H9 (cell line): Measurements from ENCODE around the gene SS18. TPM values are rescaled to one million over a fixed set of nuclear protein-coding genes. Genes with fewer than 3 reads are reported as not detected.

Source experiments
- DNase-seq: peaks from one replicate; pipeline ENCODE4 v3.0.0-alpha.2; 2017
- H2AFZ ChIP-seq: one replicate; pipeline ENCODE4 v1.6.1; 2013; ENCODE audit warnings: mild to moderate bottlenecking, low read length, control low read depth, moderate library complexity
- H2AK5ac ChIP-seq: 2 replicates; pipeline ENCODE4 v1.6.1; 2013; ENCODE audit warnings: low read length, control low read depth, mixed read lengths; ENCODE audit not compliant: insufficient read length
- H2BK120ac ChIP-seq: one replicate; pipeline ENCODE4 v1.6.1; 2013; ENCODE audit warnings: low read depth, mild to moderate bottlenecking, low read length, control low read depth, inconsistent platforms; ENCODE audit not compliant: poor library complexity, severe bottlenecking
- H2BK12ac ChIP-seq: 2 replicates; pipeline ENCODE4 v1.6.1; 2013; ENCODE audit warnings: low read length, control low read depth, mixed read lengths, low read depth; ENCODE audit not compliant: insufficient read length
- H2BK15ac ChIP-seq: 2 replicates; pipeline ENCODE4 v1.6.1; 2013; ENCODE audit warnings: low read depth, low read length, control low read depth
- H2BK20ac ChIP-seq: one replicate; pipeline ENCODE4 v1.6.1; 2013; ENCODE audit warnings: low read depth, mild to moderate bottlenecking, low read length, control low read depth, inconsistent platforms; ENCODE audit not compliant: poor library complexity, severe bottlenecking
- H2BK5ac ChIP-seq: 2 replicates; pipeline ENCODE4 v1.6.1; 2013; ENCODE audit warnings: low read length, control low read depth, mixed read lengths; ENCODE audit not compliant: insufficient read length
- H3K14ac ChIP-seq: 2 replicates; pipeline ENCODE4 v1.6.1; 2013; ENCODE audit warnings: low read length, control low read depth; ENCODE audit not compliant: insufficient read depth
- H3K18ac ChIP-seq: 2 replicates; pipeline ENCODE4 v1.6.1; 2013; ENCODE audit warnings: low read depth, mild to moderate bottlenecking, mixed read lengths, low read length, control low read depth; ENCODE audit not compliant: insufficient read length
- H3K23ac ChIP-seq: 2 replicates; pipeline ENCODE4 v1.6.1; 2013; ENCODE audit warnings: low read length, control low read depth, mixed read lengths, low read depth; ENCODE audit not compliant: insufficient read length
- H3K23me2 ChIP-seq: 2 replicates; pipeline ENCODE4 v1.6.1; 2013; ENCODE audit warnings: low read depth, mild to moderate bottlenecking, mixed read lengths, low read length, control low read depth; ENCODE audit not compliant: insufficient read length, poor library complexity, severe bottlenecking
- H3K27ac ChIP-seq: 2 replicates; pipeline ENCODE4 v1.5.1; 2013; ENCODE audit warnings: low read length, control low read depth, mixed read lengths, low read depth; ENCODE audit not compliant: insufficient read length
- H3K27me3 ChIP-seq: 2 replicates; pipeline ENCODE4 v1.6.1; 2013; ENCODE audit warnings: low read length, control low read depth, inconsistent platforms; ENCODE audit not compliant: insufficient read depth
- H3K4ac ChIP-seq: 2 replicates; pipeline ENCODE4 v1.6.1; 2013; ENCODE audit warnings: low read depth, mild to moderate bottlenecking, control low read depth, inconsistent platforms, low read length, moderate library complexity
- H3K4me1 ChIP-seq: 2 replicates; pipeline ENCODE4 v1.6.1; 2013; ENCODE audit warnings: low read length, control low read depth, inconsistent platforms; ENCODE audit not compliant: insufficient read depth
- H3K4me2 ChIP-seq: 2 replicates; pipeline ENCODE4 v1.6.1; 2013; ENCODE audit warnings: low read length, control low read depth, mixed read lengths; ENCODE audit not compliant: insufficient read length, insufficient read depth
- H3K56ac ChIP-seq: 2 replicates; pipeline ENCODE4 v1.6.1; 2013; ENCODE audit warnings: low read depth, mild to moderate bottlenecking, mixed read lengths, low read length, control low read depth; ENCODE audit not compliant: insufficient read length
- H3K79me1 ChIP-seq: 2 replicates; pipeline ENCODE4 v1.6.1; 2013; ENCODE audit warnings: low read depth, mild to moderate bottlenecking, moderate library complexity, low read length, control low read depth, inconsistent platforms; ENCODE audit not compliant: insufficient read depth, poor library complexity, severe bottlenecking
- H3K79me2 ChIP-seq: 2 replicates; pipeline ENCODE4 v1.6.1; 2013; ENCODE audit warnings: low read length, control low read depth, inconsistent platforms; ENCODE audit not compliant: insufficient read depth
- H3K9ac ChIP-seq: 2 replicates; pipeline ENCODE4 v1.6.1; 2013; ENCODE audit warnings: low read length, control low read depth, mixed read lengths; ENCODE audit not compliant: insufficient read length; ENCODE audit errors: extremely low read depth
- H3K9me3 ChIP-seq: one replicate; pipeline ENCODE4 v1.6.1; 2013; ENCODE audit warnings: low read depth, low read length, inconsistent platforms; ENCODE audit not compliant: control insufficient read depth
- H3T11ph ChIP-seq: one replicate; pipeline ENCODE4 v1.6.1; 2013; ENCODE audit warnings: mild to moderate bottlenecking, low read length, control low read depth, inconsistent platforms
- H4K20me1 ChIP-seq: one replicate; pipeline ENCODE4 v1.6.1; 2013; ENCODE audit not compliant: control insufficient read depth, insufficient read length, insufficient read depth
- H4K5ac ChIP-seq: 2 replicates; pipeline ENCODE4 v1.6.1; 2013; ENCODE audit warnings: low read depth, mild to moderate bottlenecking, mixed read lengths, low read length, control low read depth; ENCODE audit not compliant: insufficient read length
- H4K8ac ChIP-seq: replicated peaks from 2 replicates; pipeline ENCODE4 v1.6.1; 2013; ENCODE audit warnings: low read length, control low read depth, mixed read lengths, low read depth; ENCODE audit not compliant: insufficient read length
- H4K91ac ChIP-seq: 2 replicates; pipeline ENCODE4 v1.6.1; 2013; ENCODE audit warnings: low read depth, mild to moderate bottlenecking, moderate library complexity, mixed read lengths, low read length, control low read depth; ENCODE audit not compliant: insufficient read length
- H3K27ac Mint-ChIP-seq, 3 experiments: 2 replicates in 2 of 3; 3 replicates in 1 of 3; pipeline ENCODE4 v1.8.0; 2020 to 2021; ENCODE audit warnings: mixed read lengths in 3 of 3, mild to moderate bottlenecking in 1 of 3, moderate library complexity in 1 of 3
- H3K27me3 Mint-ChIP-seq: 2 replicates; pipeline ENCODE4 v1.8.0; 2021; ENCODE audit warnings: low read depth, mild to moderate bottlenecking, moderate library complexity, mixed read lengths
- H3K36me3 Mint-ChIP-seq, 3 experiments: 2 replicates in 2 of 3; 3 replicates in 1 of 3; pipeline ENCODE4 v1.8.0; 2020 to 2021; ENCODE audit warnings: low read depth in 3 of 3, mixed read lengths in 3 of 3; ENCODE audit not compliant: insufficient read depth in 1 of 3
- H3K4me1 Mint-ChIP-seq, 2 experiments: 2 replicates each; pipeline ENCODE4 v1.8.0; 2020; ENCODE audit warnings: mixed read lengths in 2 of 2
- H3K4me3 Mint-ChIP-seq, 2 experiments: 2 replicates in 1 of 2; 3 replicates in 1 of 2; pipeline ENCODE4 v1.8.0; 2020 to 2021; ENCODE audit warnings: mild to moderate bottlenecking in 2 of 2, mixed read lengths in 2 of 2, moderate library complexity in 1 of 2
- H3K9me3 Mint-ChIP-seq, 2 experiments: 2 replicates in 1 of 2; 3 replicates in 1 of 2; pipeline ENCODE4 v1.8.0; 2020; ENCODE audit warnings: mild to moderate bottlenecking in 2 of 2, mixed read lengths in 2 of 2, moderate library complexity in 1 of 2
- WGBS: extraction: QIAGEN DNeasy Blood & Tissue Kit; methylation state at CpG from one replicate; pipeline ENCODE4 v1.1.7; 2013; ENCODE audit warnings: missing lambda C conversion rate, low lambda C conversion rate, mixed read lengths; ENCODE audit not compliant: insufficient read length; ENCODE audit errors: extremely low coverage; 5-methylcytosine and 5-hydroxymethylcytosine counted together
- total RNA-seq: library from RNA; stranded (reverse); gene quantifications from 2 replicates; pipeline ENCODE4 v1.2.1, GENCODE V29; 2021
- TF ChIP-seq, protein P1 (sequence below): fragments of 200-600 bp; sonication (generic); conservative IDR thresholded peaks from 3 replicates; pipeline ENCODE4 v1.8.0; 2021; ENCODE audit warnings: antibody characterized with exemption, mild to moderate bottlenecking

The SS18 gene
- total RNA-seq, 1 experiment from 2014 or later = 87.9 TPM

- Histone ChIP-seq H3K23ac (no peak overlapping the region), H3K79me2 (no peaks in the 10 kb centered on the region), H3K4ac (no peak overlapping the region), H3K27me3 (no peaks in the 10 kb centered on the region), H3K9ac (no peak overlapping the region), H2BK120ac (no peak overlapping the region), H3K4me2 (no peak overlapping the region), H4K20me1 (no peaks in the 10 kb centered on the region), H3K23me2 (no peaks in the 10 kb centered on the region), H3K14ac (no peak overlapping the region), H2AK5ac (no peak overlapping the region), H4K91ac (no peak overlapping the region), H4K8ac (no peak overlapping the region), H2BK5ac (no peak overlapping the region), H3T11ph (no peak overlapping the region), H3K9me3 (no peaks in the 10 kb centered on the region), H3K79me1 (no peaks in the 10 kb centered on the region), H2BK20ac (no peak overlapping the region), H4K5ac (no peak overlapping the region), H3K27ac (no peak overlapping the region), H2BK12ac (no peak overlapping the region), H3K56ac (no peak overlapping the region), H3K4me1 (peaks cover 5% of the 10 kb centered on the region; the same call in 1 of the 2 replicates), H2AFZ (no peak overlapping the region), H2BK15ac (no peak overlapping the region), H3K18ac (no peak overlapping the region)
- H3K4me1 Mint-ChIP-seq = peaks cover 19 to 26% of the 10 kb centered on the region in 2 experiments
- no peaks in the 10 kb centered on the region for H3K9me3 Mint-ChIP-seq
- DNase-seq = no peak
- H3K27me3 Mint-ChIP-seq = no peaks in the 10 kb centered on the region
- H3K36me3 Mint-ChIP-seq = no peaks in the 10 kb centered on the region
- H3K27ac Mint-ChIP-seq = peak overlapping the region in 1 of 3 experiments; percentile 72; a peak in 3 of 7 replicates
- H3K4me3 Mint-ChIP-seq = no peak overlapping the region
- TF ChIP-seq, protein P1, sequence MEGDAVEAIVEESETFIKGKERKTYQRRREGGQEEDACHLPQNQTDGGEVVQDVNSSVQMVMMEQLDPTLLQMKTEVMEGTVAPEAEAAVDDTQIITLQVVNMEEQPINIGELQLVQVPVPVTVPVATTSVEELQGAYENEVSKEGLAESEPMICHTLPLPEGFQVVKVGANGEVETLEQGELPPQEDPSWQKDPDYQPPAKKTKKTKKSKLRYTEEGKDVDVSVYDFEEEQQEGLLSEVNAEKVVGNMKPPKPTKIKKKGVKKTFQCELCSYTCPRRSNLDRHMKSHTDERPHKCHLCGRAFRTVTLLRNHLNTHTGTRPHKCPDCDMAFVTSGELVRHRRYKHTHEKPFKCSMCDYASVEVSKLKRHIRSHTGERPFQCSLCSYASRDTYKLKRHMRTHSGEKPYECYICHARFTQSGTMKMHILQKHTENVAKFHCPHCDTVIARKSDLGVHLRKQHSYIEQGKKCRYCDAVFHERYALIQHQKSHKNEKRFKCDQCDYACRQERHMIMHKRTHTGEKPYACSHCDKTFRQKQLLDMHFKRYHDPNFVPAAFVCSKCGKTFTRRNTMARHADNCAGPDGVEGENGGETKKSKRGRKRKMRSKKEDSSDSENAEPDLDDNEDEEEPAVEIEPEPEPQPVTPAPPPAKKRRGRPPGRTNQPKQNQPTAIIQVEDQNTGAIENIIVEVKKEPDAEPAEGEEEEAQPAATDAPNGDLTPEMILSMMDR = no peak
- no CpG with 5 or more reads among the region's 2 CpGs for WGBS
Measured at GRCh38 chr18:25992566-25992965, 97.8 kb downstream of the SS18 start.
